PFSK-1 (cell line): Measurements from ENCODE around the gene ADGRA1.

Experiments used
- POLR2AphosphoS5 ChIP-seq: IDR thresholded peaks from 2 replicates; pipeline ENCODE4 v1.6.1; 2012; ENCODE audit warnings: low read depth, mild to moderate bottlenecking, control low read depth, low read length, moderate library complexity
- TAF1 ChIP-seq: IDR thresholded peaks from 2 replicates; pipeline ENCODE4 v1.6.1; 2012; ENCODE audit warnings: low read length, control low read depth, borderline replicate concordance; ENCODE audit not compliant: insufficient read depth

DNA sequence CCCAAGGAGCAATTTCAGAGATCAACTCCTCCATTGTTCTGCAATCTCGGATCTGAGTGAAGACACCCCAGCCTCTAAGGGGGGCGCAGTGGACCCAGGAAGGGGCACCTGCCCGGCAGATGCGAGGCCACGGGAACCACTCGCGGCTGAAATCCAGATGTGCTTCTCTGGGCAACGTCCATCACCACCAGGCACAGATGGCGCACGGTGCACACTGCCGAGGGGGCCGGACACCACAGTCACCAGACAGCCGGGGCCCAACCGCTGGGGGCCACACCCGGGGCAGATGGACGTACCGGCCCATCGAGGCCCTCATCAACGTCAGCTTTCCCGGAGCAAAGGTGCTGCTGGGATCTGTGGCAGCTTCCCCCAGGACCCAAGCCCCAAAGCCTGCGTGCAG is 16.9 kb upstream of the ADGRA1 start:
- TF ChIP-seq TAF1 (no peak), POLR2AphosphoS5 (no peak)
